Hepatocyte (in vitro differentiated cells): ENCODE measurements around the gene STK24. TPM values are rescaled to one million over a fixed set of nuclear protein-coding genes. Genes with fewer than 3 reads are reported as not detected.

Experiments
- DNase-seq: peaks from one replicate; pipeline ENCODE4 v3.0.0-alpha.2; 2016; ENCODE audit warnings: low spot score
- H2AFZ ChIP-seq: fragments of 200-600 bp; sonication (generic); 2 replicates; pipeline ENCODE4 v1.6.0; 2016; ENCODE audit warnings: antibody characterized with exemption, mild to moderate bottlenecking
- H3K27ac ChIP-seq: fragments of 200-600 bp; sonication (generic); 2 replicates; pipeline ENCODE4 v1.5.1; 2016; ENCODE audit warnings: mild to moderate bottlenecking
- H3K27me3 ChIP-seq: fragments of 200-600 bp; sonication (generic); 2 replicates; pipeline ENCODE4 v1.6.1; 2016
- H3K36me3 ChIP-seq: fragments of 200-600 bp; sonication (generic); replicated peaks from 2 replicates; pipeline ENCODE4 v1.5.1; 2016; ENCODE audit warnings: low read depth; ENCODE audit not compliant: insufficient read depth
- H3K4me1 ChIP-seq: fragments of 200-600 bp; sonication (generic); 2 replicates; pipeline ENCODE4 v1.5.1; 2016; ENCODE audit warnings: mild to moderate bottlenecking, moderate library complexity; ENCODE audit not compliant: insufficient read depth
- H3K4me2 ChIP-seq: fragments of 200-600 bp; sonication (generic); 2 replicates; pipeline ENCODE4 v1.6.0; 2016
- H3K4me3 ChIP-seq: fragments of 200-600 bp; sonication (generic); 2 replicates; pipeline ENCODE4 v1.5.1; 2016; ENCODE audit warnings: mild to moderate bottlenecking
- H3K79me2 ChIP-seq: fragments of 200-600 bp; sonication (generic); 2 replicates; pipeline ENCODE4 v1.6.0; 2017; ENCODE audit warnings: mild to moderate bottlenecking
- H3K9me2 ChIP-seq: fragments of 200-600 bp; sonication (generic); replicated peaks from 2 replicates; pipeline ENCODE4 v1.6.0; 2017; ENCODE audit warnings: mild to moderate bottlenecking; ENCODE audit not compliant: insufficient read depth
- H3K9me3 ChIP-seq: fragments of 200-600 bp; sonication (generic); 2 replicates; pipeline ENCODE4 v1.5.1; 2016; ENCODE audit warnings: low read depth, mild to moderate bottlenecking
- H4K20me1 ChIP-seq: fragments of 200-600 bp; sonication (generic); 2 replicates; pipeline ENCODE4 v1.6.0; 2016; ENCODE audit warnings: mild to moderate bottlenecking; ENCODE audit not compliant: insufficient read depth, poor library complexity, severe bottlenecking
- EZH2 ChIP-seq: fragments of 200-600 bp; sonication (generic); IDR thresholded peaks from 2 replicates; pipeline ENCODE4 v1.6.1; 2016; ENCODE audit warnings: antibody characterized with exemption, mild to moderate bottlenecking, borderline replicate concordance
- EZH2phosphoT487 ChIP-seq: fragments of 200-600 bp; sonication (generic); IDR thresholded peaks from one replicate; pipeline ENCODE4 v1.6.1; 2018; ENCODE audit warnings: antibody characterized with exemption, mild to moderate bottlenecking, low read depth, moderate library complexity; ENCODE audit not compliant: unreplicated experiment, severe bottlenecking
- WGBS: methylation state at CpG from one replicate; pipeline ENCODE4 v1.1.6; 2016; ENCODE audit warnings: low lambda C conversion rate; ENCODE audit errors: missing lambda C conversion rate; 5-methylcytosine and 5-hydroxymethylcytosine counted together
- polyA plus RNA-seq: library from polyadenylated mRNA; unstranded; fragments of >200 nt; fragmentation: Nextera tagmentation; extraction: Ambion mirVana; gene quantifications from 2 replicates; pipeline ENCODE4 v1.2.1, GENCODE V29; 2016
- total RNA-seq: library from RNA; depleted of rRNA; stranded (reverse); fragments of >200 nt; gene quantifications from 2 replicates; pipeline ENCODE4 v1.2.3, GENCODE V29; 2014
- TF ChIP-seq, protein P1 (sequence below): fragments of 200-600 bp; sonication (generic); IDR thresholded peaks from 2 replicates; pipeline ENCODE4 v1.5.1; 2016; ENCODE audit warnings: antibody characterized with exemption, mild to moderate bottlenecking; ENCODE audit not compliant: poor library complexity

The STK24 gene
- total and polyA plus RNA-seq, 2 experiments from 2014 or later, result 71.2 to 74.4 TPM

DNA sequence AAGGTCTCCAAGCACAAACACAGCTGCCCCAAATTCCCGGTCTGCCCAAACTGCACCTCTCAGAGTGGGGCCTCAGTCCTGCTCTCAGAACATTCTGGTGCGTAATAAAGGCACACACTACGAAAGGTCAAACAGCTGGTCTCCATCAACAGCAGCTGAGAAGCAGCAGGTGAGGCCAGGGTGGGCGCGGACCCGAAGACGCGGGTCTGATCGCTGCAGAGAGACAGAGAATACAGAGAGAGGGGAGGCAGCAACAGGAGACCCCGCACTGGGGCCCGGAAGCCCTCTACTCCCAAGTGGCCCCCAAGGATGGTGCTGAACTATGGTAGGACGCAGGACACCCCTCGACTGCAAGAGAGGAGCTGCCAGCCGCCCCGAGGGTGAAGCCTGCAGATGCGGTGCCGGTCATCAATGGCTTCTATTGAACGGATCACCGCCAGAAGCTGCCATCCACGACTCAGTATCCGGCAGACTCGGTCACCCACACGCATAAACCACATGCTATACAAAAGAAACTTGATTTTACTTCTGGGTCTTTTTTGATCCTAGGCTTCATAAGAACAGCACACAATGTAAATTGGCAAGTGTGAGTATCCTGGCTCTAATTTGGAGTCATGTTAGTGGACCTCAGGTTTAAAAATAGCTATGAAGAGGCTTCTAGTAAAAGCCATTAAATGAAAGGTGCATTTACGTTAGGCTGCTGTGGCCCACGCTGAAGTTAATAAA lies 33.4 kb downstream of the STK24 start:
- Histone ChIP-seq H3K36me3 (no peaks in the 10 kb centered on the region), H2AFZ (no peak overlapping the region), H3K27me3 (no peaks in the 10 kb centered on the region), H3K79me2 (peaks cover 100% of the 10 kb centered on the region), H3K9me3 (no peaks in the 10 kb centered on the region), H3K27ac (no peak overlapping the region), H4K20me1 (peaks cover 92% of the 10 kb centered on the region), H3K4me2 (no peak overlapping the region), H3K4me1 (peaks cover 31% of the 10 kb centered on the region), H3K4me3 (no peak overlapping the region), H3K9me2 (no peaks in the 10 kb centered on the region)
- no peak for DNase-seq
- 93% methylated on average over 25 of the region's 25 CpGs for WGBS
- TF ChIP-seq, protein P1, sequence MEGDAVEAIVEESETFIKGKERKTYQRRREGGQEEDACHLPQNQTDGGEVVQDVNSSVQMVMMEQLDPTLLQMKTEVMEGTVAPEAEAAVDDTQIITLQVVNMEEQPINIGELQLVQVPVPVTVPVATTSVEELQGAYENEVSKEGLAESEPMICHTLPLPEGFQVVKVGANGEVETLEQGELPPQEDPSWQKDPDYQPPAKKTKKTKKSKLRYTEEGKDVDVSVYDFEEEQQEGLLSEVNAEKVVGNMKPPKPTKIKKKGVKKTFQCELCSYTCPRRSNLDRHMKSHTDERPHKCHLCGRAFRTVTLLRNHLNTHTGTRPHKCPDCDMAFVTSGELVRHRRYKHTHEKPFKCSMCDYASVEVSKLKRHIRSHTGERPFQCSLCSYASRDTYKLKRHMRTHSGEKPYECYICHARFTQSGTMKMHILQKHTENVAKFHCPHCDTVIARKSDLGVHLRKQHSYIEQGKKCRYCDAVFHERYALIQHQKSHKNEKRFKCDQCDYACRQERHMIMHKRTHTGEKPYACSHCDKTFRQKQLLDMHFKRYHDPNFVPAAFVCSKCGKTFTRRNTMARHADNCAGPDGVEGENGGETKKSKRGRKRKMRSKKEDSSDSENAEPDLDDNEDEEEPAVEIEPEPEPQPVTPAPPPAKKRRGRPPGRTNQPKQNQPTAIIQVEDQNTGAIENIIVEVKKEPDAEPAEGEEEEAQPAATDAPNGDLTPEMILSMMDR, result no peak
- TF ChIP-seq EZH2phosphoT487 (no peak), EZH2 (no peak)

DNA sequence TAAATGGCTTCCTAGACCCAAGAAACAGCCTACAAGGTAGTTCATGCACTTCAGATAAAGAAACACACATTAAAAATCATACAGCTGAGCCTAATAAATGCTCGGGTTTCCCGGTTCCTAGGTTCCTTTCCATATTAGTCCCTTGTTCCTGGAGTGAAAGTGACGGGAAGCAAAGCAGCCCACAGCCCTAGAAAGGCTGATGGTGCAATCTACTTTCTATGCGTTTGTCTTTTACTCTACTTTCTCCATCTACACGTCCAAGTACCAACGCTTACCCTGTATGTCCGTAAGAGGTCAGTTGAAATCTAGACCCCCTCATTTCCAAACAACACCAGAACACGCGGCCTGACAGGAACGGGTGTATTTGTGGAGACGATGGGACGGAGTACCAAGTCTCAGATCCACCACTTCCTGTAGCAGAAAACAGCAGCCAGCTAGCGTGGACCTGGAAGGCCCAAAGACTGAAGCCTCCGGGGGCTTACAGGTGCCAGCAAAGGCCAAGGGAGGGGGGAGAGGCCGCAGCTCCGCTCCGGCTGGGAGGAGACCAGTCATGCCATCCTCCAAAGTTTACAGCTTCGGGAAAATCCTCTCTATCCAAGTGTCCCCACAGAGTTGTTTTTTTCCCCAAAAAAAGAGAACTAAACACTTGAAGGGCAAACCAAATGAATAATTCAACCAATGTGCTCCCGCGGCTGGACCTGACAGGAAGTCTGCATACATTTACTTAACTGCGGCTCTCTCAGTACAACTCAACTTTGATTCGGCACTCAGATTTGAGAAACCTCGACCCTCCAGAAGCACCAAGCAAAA lies 34.1 kb downstream of the STK24 start:
- 82% methylated on average over 23 of the region's 23 CpGs for WGBS

DNA sequence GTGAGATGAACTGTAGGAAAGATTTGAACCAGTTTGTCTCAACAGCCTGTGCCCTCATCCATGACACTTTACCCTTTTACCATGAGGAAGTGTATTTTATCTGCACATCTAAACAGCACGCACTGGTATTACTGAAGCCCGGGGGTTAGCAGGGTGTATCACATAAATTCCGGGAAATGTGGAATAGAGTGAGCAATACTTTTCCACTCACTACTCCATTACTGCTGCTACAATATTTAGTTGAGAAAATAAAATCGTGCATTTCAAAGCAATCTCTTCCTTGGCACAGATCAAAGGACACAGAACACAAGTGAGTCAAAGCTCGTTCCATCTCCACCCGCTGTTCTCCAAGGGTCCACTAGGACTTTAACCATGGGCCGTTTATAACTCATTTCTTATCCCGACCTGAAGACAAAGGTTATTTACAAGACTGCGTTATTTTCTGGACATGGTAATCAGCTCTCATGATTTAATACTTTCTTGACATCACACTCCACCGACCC lies 35.2 kb downstream of the STK24 start:
- DNase-seq, result no peak
- no peak for TF ChIP-seq EZH2phosphoT487
- TF ChIP-seq, protein P1, result no peak
- TF ChIP-seq EZH2, result no peak
- peak overlapping the region; percentile 2 for H3K4me2 ChIP-seq
- H3K79me2 ChIP-seq, result peaks cover 100% of the 10 kb centered on the region
- H2AFZ ChIP-seq, result no peak overlapping the region
- no peaks in the 10 kb centered on the region for H3K36me3 ChIP-seq
- no peaks in the 10 kb centered on the region for H3K27me3 ChIP-seq
- WGBS, result 55% methylated on average over 10 of the region's 10 CpGs
- no peak overlapping the region for H3K4me3 ChIP-seq
- no peaks in the 10 kb centered on the region for H3K9me3 ChIP-seq
- H3K27ac ChIP-seq, result peak overlapping the region; percentile 37
- H4K20me1 ChIP-seq, result peaks cover 96% of the 10 kb centered on the region
- H3K4me1 ChIP-seq, result peaks cover 31% of the 10 kb centered on the region
- no peaks in the 10 kb centered on the region for H3K9me2 ChIP-seq

More for the DNA sequence above, 34.1 kb downstream of the STK24 start:
- H3K79me2 ChIP-seq, result peaks cover 100% of the 10 kb centered on the region
- no peak overlapping the region for H3K4me3 ChIP-seq
- peaks cover 91% of the 10 kb centered on the region for H4K20me1 ChIP-seq
- no peaks in the 10 kb centered on the region for H3K36me3 ChIP-seq
- H3K9me3 ChIP-seq, result no peaks in the 10 kb centered on the region
- no peak for DNase-seq
- H2AFZ ChIP-seq, result no peak overlapping the region
- TF ChIP-seq, protein P1, result no peak
- no peak for TF ChIP-seq EZH2
- TF ChIP-seq EZH2phosphoT487, result no peak
- no peak overlapping the region for H3K4me2 ChIP-seq
- no peaks in the 10 kb centered on the region for H3K27me3 ChIP-seq
- H3K4me1 ChIP-seq, result peaks cover 31% of the 10 kb centered on the region
- no peak overlapping the region for H3K27ac ChIP-seq
- H3K9me2 ChIP-seq, result no peaks in the 10 kb centered on the region
